Measurements from ENCODE around the gene CRTC2.

DNA sequence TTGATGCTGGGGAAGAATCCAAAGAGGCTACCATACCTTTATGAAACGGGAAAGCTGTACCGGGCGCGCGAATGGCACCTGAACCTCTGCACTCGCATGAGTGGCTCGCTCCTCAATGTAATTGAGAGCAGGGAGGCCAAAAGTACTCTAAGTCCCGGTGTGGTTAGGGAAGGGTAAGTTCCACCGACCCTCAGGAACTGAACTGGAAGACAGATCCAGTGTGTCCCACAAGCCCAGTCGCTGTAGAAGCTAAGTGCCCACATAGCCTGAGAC, 36.7 kb downstream of the CRTC2 start:
- TF ChIP-seq POLR2AphosphoS5 (IDR thresholded peaks at IDR 0.05; ENCODE audit: low read depth, low read length) (no peak), EZH2 (IDR thresholded peaks at IDR 0.05) (no peak), POLR2A (IDR thresholded peaks at IDR 0.05; ENCODE audit: borderline replicate concordance, extremely low read depth, insufficient read depth, insufficient read length) (no peak)
- TF ChIP-seq, protein P1, sequence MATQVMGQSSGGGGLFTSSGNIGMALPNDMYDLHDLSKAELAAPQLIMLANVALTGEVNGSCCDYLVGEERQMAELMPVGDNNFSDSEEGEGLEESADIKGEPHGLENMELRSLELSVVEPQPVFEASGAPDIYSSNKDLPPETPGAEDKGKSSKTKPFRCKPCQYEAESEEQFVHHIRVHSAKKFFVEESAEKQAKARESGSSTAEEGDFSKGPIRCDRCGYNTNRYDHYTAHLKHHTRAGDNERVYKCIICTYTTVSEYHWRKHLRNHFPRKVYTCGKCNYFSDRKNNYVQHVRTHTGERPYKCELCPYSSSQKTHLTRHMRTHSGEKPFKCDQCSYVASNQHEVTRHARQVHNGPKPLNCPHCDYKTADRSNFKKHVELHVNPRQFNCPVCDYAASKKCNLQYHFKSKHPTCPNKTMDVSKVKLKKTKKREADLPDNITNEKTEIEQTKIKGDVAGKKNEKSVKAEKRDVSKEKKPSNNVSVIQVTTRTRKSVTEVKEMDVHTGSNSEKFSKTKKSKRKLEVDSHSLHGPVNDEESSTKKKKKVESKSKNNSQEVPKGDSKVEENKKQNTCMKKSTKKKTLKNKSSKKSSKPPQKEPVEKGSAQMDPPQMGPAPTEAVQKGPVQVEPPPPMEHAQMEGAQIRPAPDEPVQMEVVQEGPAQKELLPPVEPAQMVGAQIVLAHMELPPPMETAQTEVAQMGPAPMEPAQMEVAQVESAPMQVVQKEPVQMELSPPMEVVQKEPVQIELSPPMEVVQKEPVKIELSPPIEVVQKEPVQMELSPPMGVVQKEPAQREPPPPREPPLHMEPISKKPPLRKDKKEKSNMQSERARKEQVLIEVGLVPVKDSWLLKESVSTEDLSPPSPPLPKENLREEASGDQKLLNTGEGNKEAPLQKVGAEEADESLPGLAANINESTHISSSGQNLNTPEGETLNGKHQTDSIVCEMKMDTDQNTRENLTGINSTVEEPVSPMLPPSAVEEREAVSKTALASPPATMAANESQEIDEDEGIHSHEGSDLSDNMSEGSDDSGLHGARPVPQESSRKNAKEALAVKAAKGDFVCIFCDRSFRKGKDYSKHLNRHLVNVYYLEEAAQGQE (IDR thresholded peaks at IDR 0.05; ENCODE audit: low read depth) = no peak
- TF ChIP-seq, protein P2, sequence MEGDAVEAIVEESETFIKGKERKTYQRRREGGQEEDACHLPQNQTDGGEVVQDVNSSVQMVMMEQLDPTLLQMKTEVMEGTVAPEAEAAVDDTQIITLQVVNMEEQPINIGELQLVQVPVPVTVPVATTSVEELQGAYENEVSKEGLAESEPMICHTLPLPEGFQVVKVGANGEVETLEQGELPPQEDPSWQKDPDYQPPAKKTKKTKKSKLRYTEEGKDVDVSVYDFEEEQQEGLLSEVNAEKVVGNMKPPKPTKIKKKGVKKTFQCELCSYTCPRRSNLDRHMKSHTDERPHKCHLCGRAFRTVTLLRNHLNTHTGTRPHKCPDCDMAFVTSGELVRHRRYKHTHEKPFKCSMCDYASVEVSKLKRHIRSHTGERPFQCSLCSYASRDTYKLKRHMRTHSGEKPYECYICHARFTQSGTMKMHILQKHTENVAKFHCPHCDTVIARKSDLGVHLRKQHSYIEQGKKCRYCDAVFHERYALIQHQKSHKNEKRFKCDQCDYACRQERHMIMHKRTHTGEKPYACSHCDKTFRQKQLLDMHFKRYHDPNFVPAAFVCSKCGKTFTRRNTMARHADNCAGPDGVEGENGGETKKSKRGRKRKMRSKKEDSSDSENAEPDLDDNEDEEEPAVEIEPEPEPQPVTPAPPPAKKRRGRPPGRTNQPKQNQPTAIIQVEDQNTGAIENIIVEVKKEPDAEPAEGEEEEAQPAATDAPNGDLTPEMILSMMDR (IDR thresholded peaks at IDR 0.05 in 2 of 3, conservative IDR thresholded peaks at IDR 0.05 in 1 of 3; ENCODE audit: borderline replicate concordance in 1 of 3, insufficient read depth in 1 of 3, low read depth in 2 of 3, low read length in 2 of 3) = no peak
